Lung (tissue), 12 donors: ENCODE results near the gene PTPRN2. TPM values are rescaled to one million over a fixed set of nuclear protein-coding genes. Genes with fewer than 3 reads are reported as not detected.

Experiments
- ATAC-seq: fragments of 200-7000 bp; cut with Tn5 transposase; one replicate; pipeline ENCODE4 v1.9.1; 2020; ENCODE audit warnings: moderate number of reproducible peaks; ENCODE audit not compliant: insufficient read depth, low FRiP score
- DNase-seq, 3 donors: peaks; one replicate each; pipeline ENCODE4 v3.0.0-alpha.2; 2013 to 2017
- H3K27ac ChIP-seq, 2 donors: one replicate each; pipeline ENCODE4 v1.5.1; 2013; ENCODE audit warnings: mild to moderate bottlenecking in 2 of 2, moderate library complexity in 2 of 2, control low read depth in 1 of 2, inconsistent platforms in 1 of 2, low read depth in 1 of 2, low read length in 1 of 2
- H3K27me3 ChIP-seq, 3 donors: one replicate each; pipeline ENCODE4 v1.5.1; 2013; ENCODE audit warnings: low read length in 2 of 3; ENCODE audit not compliant: control insufficient read depth in 3 of 3, insufficient read depth in 3 of 3
- H3K36me3 ChIP-seq, 4 donors: one replicate each; pipeline ENCODE4 v1.5.1; 2013; ENCODE audit warnings: low read length in 4 of 4, mild to moderate bottlenecking in 1 of 4, moderate library complexity in 1 of 4; ENCODE audit not compliant: control insufficient read depth in 4 of 4, insufficient read depth in 4 of 4
- H3K4me1 ChIP-seq, 5 donors: one replicate each; pipeline ENCODE4 v1.5.1; 2013; ENCODE audit warnings: low read length in 5 of 5, mild to moderate bottlenecking in 2 of 5, moderate library complexity in 1 of 5; ENCODE audit not compliant: control insufficient read depth in 5 of 5, insufficient read depth in 5 of 5
- H3K4me3 ChIP-seq: one replicate; pipeline ENCODE4 v1.5.1; 2013; ENCODE audit warnings: mild to moderate bottlenecking, control low read depth, moderate library complexity
- H3K9ac ChIP-seq, 2 donors: one replicate each; pipeline ENCODE4 v1.5.1; 2013; ENCODE audit warnings: low read length in 2 of 2, control low read depth in 1 of 2; ENCODE audit not compliant: insufficient read depth in 1 of 2
- H3K9me3 ChIP-seq, 4 donors: one replicate each; pipeline ENCODE4 v1.5.1; 2013; ENCODE audit warnings: low read length in 3 of 4, mild to moderate bottlenecking in 1 of 4, moderate library complexity in 1 of 4; ENCODE audit not compliant: control insufficient read depth in 4 of 4, insufficient read depth in 3 of 4
- CTCF ChIP-seq: IDR thresholded peaks from 2 replicates; pipeline ENCODE4 v1.5.1; 2012; ENCODE audit warnings: mild to moderate bottlenecking; ENCODE audit errors: control extremely low read depth, extremely low read depth
- WGBS, 2 donors: extraction: QIAGEN DNeasy Blood & Tissue Kit; methylation state at CpG; one replicate each; pipeline ENCODE4 v1.1.7; 2013; 5-methylcytosine and 5-hydroxymethylcytosine counted together
- polyA plus RNA-seq, 2 donors: library from polyadenylated mRNA; stranded (reverse); fragments of 200-250 nt; gene quantifications; one replicate each; pipeline ENCODE4 v1.2.1, GENCODE V29; 2013
- total RNA-seq, 2 donors: library from RNA; depleted of rRNA in 1 of 2; stranded (reverse); fragments of >200 nt in 1 of 2; gene quantifications; one replicate each; pipeline ENCODE4 v1.2.1, GENCODE V29; 2014 to 2021
- donor health status: control.
- donor health status: control.
- donor health status: Bipolar disorder and iron deficiency.
- donor health status: healthy.
- donor health status: DM: yes; HTN: yes; CAD: no.

PTPRN2 gene
- total and polyA plus RNA-seq, 4 donors = 2.1 to 7.4 (median 4.4) TPM

DNA sequence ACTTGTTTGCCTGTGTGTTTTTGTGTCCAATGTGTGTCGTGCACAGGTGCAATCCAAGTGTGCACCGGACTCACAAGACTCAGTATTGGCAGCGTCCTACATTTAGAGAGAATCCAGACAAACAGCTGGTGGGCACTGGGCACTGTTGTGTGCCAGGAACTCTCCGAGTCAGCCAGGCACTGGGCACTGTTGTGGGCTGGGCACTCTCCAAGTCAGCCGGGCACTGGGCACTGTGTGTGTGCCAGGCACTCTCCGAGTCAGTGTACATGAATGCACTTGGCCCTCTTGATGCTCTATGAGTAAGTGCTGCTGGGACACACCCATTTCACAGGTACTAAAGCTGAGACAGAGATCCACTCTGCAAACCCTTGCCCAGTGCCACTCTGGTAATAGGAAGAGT lies 303.5 kb downstream of the PTPRN2 start:
- H3K9me3 ChIP-seq = peaks cover 0 to 9% (median 5%) of the 10 kb centered on the region in 4 donors

DNA sequence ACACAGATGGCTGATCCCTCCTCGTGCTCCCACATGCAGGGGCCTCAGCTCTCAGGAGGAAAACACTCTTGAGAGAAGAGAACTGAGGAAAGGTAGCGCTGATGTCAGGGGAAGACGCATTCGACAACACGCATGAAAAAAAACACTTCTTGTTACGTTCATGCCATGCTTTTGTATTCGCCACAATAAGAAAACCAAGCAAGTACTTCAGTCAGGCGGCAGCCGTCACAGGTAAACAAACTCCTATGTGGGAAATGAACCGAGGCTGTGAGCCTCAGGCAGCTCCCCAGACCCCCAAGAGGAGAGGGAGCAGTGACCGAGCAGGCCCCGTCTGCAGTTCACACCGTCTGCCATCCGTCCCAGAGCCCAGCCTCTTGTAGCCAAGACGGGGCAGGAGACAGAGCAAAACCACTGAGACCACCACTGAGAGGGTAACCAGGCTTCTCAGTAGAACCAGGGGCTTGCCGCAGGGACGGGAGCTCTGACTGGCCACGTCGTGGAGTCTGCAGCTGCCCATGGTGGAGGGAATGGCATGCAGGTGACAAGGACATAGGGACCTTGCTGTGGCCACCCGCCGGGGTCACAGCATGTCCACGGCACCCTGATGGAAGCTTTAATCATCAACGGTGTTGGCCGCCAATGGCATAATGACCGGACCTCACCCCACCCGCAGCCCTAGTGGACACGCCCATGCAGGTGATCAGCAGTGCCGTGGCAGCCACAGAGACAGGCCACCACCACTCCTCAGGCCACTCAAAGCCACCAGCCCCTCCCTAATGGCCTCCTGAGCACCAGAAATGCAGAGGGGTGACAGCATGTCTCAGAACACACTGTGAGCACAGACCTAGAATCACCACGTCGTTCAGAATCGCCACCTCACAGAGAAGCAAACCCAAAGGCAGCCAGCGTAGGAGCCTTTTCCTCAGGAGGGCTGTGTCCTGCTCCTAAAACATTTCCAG lies 304.3 kb downstream of the PTPRN2 start:
- Histone ChIP-seq H3K4me3 (no peak overlapping the region), H3K9ac (no peak overlapping the region), H3K27me3 (no peaks in the 10 kb centered on the region), H3K27ac (no peak overlapping the region), H3K36me3 (no peaks in the 10 kb centered on the region), H3K4me1 (no peaks in the 10 kb centered on the region), H3K9me3 (peaks cover 0 to 9% (median 4%) of the 10 kb centered on the region in 4 donors)
- 83 to 90% methylated on average over 32 of the region's 32 CpGs for WGBS, 2 donors
- no peak for DNase-seq
- TF ChIP-seq CTCF = no peak
- ATAC-seq = no peak

More for the DNA sequence above, 303.5 kb downstream of the PTPRN2 start:
- H3K9ac ChIP-seq = no peak overlapping the region
- TF ChIP-seq CTCF = no peak
- ATAC-seq (no peak), DNase-seq (no peak)
- H3K36me3 ChIP-seq = no peaks in the 10 kb centered on the region
- H3K27me3 ChIP-seq = no peaks in the 10 kb centered on the region
- no peaks in the 10 kb centered on the region for H3K4me1 ChIP-seq
- H3K4me3 ChIP-seq = no peak overlapping the region
- 79 to 89% methylated on average over 6 of the region's 6 CpGs for WGBS, 2 donors
- no peak overlapping the region for H3K27ac ChIP-seq

DNA sequence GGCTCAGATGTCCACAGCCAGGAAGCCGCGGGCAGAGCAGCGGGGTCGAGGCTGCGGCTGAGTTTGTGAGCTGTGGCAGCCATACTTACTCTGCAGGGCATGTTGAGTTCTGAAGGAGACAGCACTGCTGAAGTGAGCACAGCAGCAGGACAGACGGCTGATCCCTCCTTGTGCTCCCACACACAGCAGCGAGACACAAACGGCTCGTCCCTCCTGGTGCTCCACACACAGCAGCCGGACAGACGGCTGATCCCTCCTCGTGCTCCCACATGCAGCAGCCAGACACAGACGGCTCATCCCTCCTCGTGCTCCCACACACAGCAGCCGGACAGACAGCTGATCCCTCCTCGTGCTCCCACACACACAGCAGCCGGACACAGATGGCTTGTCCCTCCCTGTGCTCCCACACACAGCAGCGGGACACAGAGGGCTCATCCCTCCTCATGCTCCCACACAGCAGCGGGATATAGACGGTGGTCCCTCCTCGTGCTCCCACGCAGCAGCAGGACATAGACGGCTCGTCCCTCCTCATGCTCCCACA lies 305.1 kb downstream of the PTPRN2 start:
- Histone ChIP-seq H3K9me3 (peaks cover 0 to 9% (median 1%) of the 10 kb centered on the region in 4 donors), H3K36me3 (no peaks in the 10 kb centered on the region), H3K4me1 (no peaks in the 10 kb centered on the region), H3K27me3 (no peaks in the 10 kb centered on the region), H3K9ac (no peak overlapping the region), H3K4me3 (no peak overlapping the region), H3K27ac (no peak overlapping the region)
- DNase-seq (no peak), ATAC-seq (no peak)
- 84 to 93% methylated on average over 24 of the region's 24 CpGs for WGBS, 2 donors
- no peak for TF ChIP-seq CTCF
